Gastroesophageal sphincter (tissue), 4 donors: ENCODE data around the gene TDRD9. TPM values are rescaled to one million over a fixed set of nuclear protein-coding genes. Genes with fewer than 3 reads are reported as not detected.
A peak's percentile ranks its signal among the peaks of the same experiment; 100 is the strongest.

Source experiments
- ATAC-seq: fragments of 150-250 bp; one replicate; pipeline ENCODE4 v1.9.1; 2016; ENCODE audit warnings: mild to moderate bottlenecking, moderate library complexity
- H3K27ac ChIP-seq, 4 donors: fragments of 200-600 bp; sonication (generic) in 3 of 4; 1 replicate in 3 of 4; 2 replicates in 1 of 4; pipeline ENCODE4 v1.5.1; 2016 to 2019
- H3K27me3 ChIP-seq: fragments of 200-600 bp; sonication (generic); one replicate; pipeline ENCODE4 v1.5.1; 2019
- H3K36me3 ChIP-seq, 2 donors: fragments of 200-600 bp; sonication (generic); one replicate each; pipeline ENCODE4 v1.5.1; 2019; ENCODE audit warnings: control low read depth in 1 of 2
- H3K4me1 ChIP-seq, 3 donors: fragments of 200-600 bp; sonication (generic); 1 replicate in 2 of 3; 2 replicates in 1 of 3; pipeline ENCODE4 v1.5.1; 2016 to 2019; ENCODE audit warnings: control low read depth in 2 of 3
- H3K4me3 ChIP-seq, 2 donors: fragments of 200-600 bp; sonication (generic); one replicate each; pipeline ENCODE4 v1.5.1; 2019; ENCODE audit warnings: mild to moderate bottlenecking in 1 of 2, moderate library complexity in 1 of 2
- H3K9me3 ChIP-seq, 3 donors: fragments of 200-600 bp; sonication (generic); one replicate each; pipeline ENCODE4 v1.5.1; 2017 to 2019; ENCODE audit warnings: control low read depth in 2 of 3
- CTCF ChIP-seq, 4 experiments: fragments of 200-600 bp in 2 of 4; fragments of 450-650 bp in 2 of 4; sonication (generic) in 1 of 4; IDR thresholded peaks; one replicate each; pipeline ENCODE4 v1.5.1; 2017 to 2019; ENCODE audit warnings: antibody characterized with exemption in 4 of 4, mild to moderate bottlenecking in 2 of 4, moderate library complexity in 2 of 4
- EP300 ChIP-seq: sonication (generic); formaldehyde crosslinking; IDR thresholded peaks from one replicate; pipeline ENCODE4 v1.6.1; 2017; ENCODE audit warnings: antibody characterized with exemption, mild to moderate bottlenecking
- POLR2A ChIP-seq, 2 donors: fragments of 450-650 bp; IDR thresholded peaks; one replicate each; pipeline ENCODE4 v1.6.1; 2017; ENCODE audit warnings: antibody characterized with exemption in 2 of 2, mild to moderate bottlenecking in 2 of 2, moderate library complexity in 1 of 2
- POLR2AphosphoS5 ChIP-seq: sonication (generic); formaldehyde crosslinking; IDR thresholded peaks from one replicate; pipeline ENCODE4 v1.6.1; 2017; ENCODE audit warnings: antibody characterized with exemption
- WGBS, 2 donors: methylation state at CpG; one replicate each; pipeline ENCODE4 v1.1.5; 2018; ENCODE audit warnings: low coverage in 1 of 2; 5-methylcytosine and 5-hydroxymethylcytosine counted together
- total RNA-seq, 4 donors: library from RNA; depleted of rRNA; stranded (reverse); fragments of >200 nt; gene quantifications; one replicate each; pipeline ENCODE4 v1.1.0, GENCODE V29; 2016

Gene TDRD9
- total RNA-seq, 4 donors from 2014 or later = 1.6 to 5.4 (median 2.3) TPM

- peak overlapping the region; percentile 19 to 74 (median 59) for H3K27ac ChIP-seq
- no peaks in the 10 kb centered on the region for H3K9me3 ChIP-seq
- no peaks in the 10 kb centered on the region for H3K27me3 ChIP-seq
- WGBS, 2 donors = 0 to 55% methylated on average over 4 to 8 of the region's 23 CpGs
- peak; percentile 72 for ATAC-seq
- peak overlapping the region; percentile 5 to 37 for H3K4me3 ChIP-seq
- H3K4me1 ChIP-seq = peaks cover 3 to 38% (median 32%) of the 10 kb centered on the region in 3 donors
- H3K36me3 ChIP-seq = no peaks in the 10 kb centered on the region
- TF ChIP-seq POLR2A (IDR thresholded peaks at IDR 0.05) (no peak), POLR2AphosphoS5 (peak; percentile 58), CTCF (IDR thresholded peaks at IDR 0.05) (no peak), EP300 (no peak)
Observed at GRCh38 chr14:103880348-103881267, 47.6 kb upstream of the TDRD9 start.

- Histone ChIP-seq H3K36me3 (no peaks in the 10 kb centered on the region), H3K9me3 (no peaks in the 10 kb centered on the region), H3K27me3 (no peaks in the 10 kb centered on the region), H3K4me1 (peaks cover 3 to 38% (median 32%) of the 10 kb centered on the region in 3 donors), H3K27ac (peak overlapping the region in 3 of 4 donors; percentile 50 to 74 (median 68)), H3K4me3 (no peak overlapping the region)
- TF ChIP-seq POLR2AphosphoS5 (no peak), EP300 (no peak)
- ATAC-seq = no peak
- WGBS, 2 donors = 83 to 90% methylated on average over 2 of the region's 31 CpGs
Observed at GRCh38 chr14:103881268-103882201, 46.7 kb upstream of the TDRD9 start.

GRCh38 chr14:103882503-103883262 lies 45.6 kb upstream of the TDRD9 start:
- Histone ChIP-seq H3K27ac (peak overlapping the region in 1 of 4 donors; percentile 74), H3K4me3 (no peak overlapping the region), H3K4me1 (peaks cover 3 to 38% (median 32%) of the 10 kb centered on the region in 3 donors), H3K9me3 (no peaks in the 10 kb centered on the region), H3K27me3 (no peaks in the 10 kb centered on the region), H3K36me3 (no peaks in the 10 kb centered on the region)
- 17 to 32% methylated on average over 3 of the region's 20 CpGs for WGBS, 2 donors
- ATAC-seq = no peak
- TF ChIP-seq CTCF (IDR thresholded peaks at IDR 0.05) = no peak
- no peak for TF ChIP-seq POLR2AphosphoS5
- TF ChIP-seq EP300 = no peak
- no peak for TF ChIP-seq POLR2A (IDR thresholded peaks at IDR 0.05)

GRCh38 chr14:103883263-103883523 lies 45.1 kb upstream of the TDRD9 start:
- H3K4me1 ChIP-seq = peaks cover 3 to 38% (median 32%) of the 10 kb centered on the region in 3 donors
- no peak overlapping the region for H3K27ac ChIP-seq
- H3K27me3 ChIP-seq = no peaks in the 10 kb centered on the region
- TF ChIP-seq CTCF (IDR thresholded peaks at IDR 0.05) (no peak), POLR2A (IDR thresholded peaks at IDR 0.05) (no peak), POLR2AphosphoS5 (no peak), EP300 (no peak)
- H3K9me3 ChIP-seq = no peaks in the 10 kb centered on the region
- H3K36me3 ChIP-seq = no peaks in the 10 kb centered on the region
- no peak overlapping the region for H3K4me3 ChIP-seq
- WGBS, 2 donors = no CpG with 5 or more reads among the region's 3 CpGs
- ATAC-seq = no peak

GRCh38 chr14:103884854-103885253 lies 43.4 kb upstream of the TDRD9 start:
- Histone ChIP-seq H3K27ac (no peak overlapping the region), H3K36me3 (no peaks in the 10 kb centered on the region), H3K27me3 (no peaks in the 10 kb centered on the region), H3K9me3 (no peaks in the 10 kb centered on the region), H3K4me3 (no peak overlapping the region), H3K4me1 (peaks cover 1 to 31% (median 28%) of the 10 kb centered on the region in 3 donors)
- ATAC-seq = no peak
- TF ChIP-seq CTCF (IDR thresholded peaks at IDR 0.05) = no peak
- no peak for TF ChIP-seq POLR2AphosphoS5
- TF ChIP-seq EP300 = no peak
- TF ChIP-seq POLR2A (IDR thresholded peaks at IDR 0.05) = no peak
- WGBS, 2 donors = 100% methylated on average over 1 of the region's 9 CpGs; no CpG with 5 or more reads in 1 of the 2 donors
